Upper lobe of right lung (tissue), 1 donor: Measurements from ENCODE around the gene ZDHHC21. TPM values are rescaled to one million over a fixed set of nuclear protein-coding genes. Genes with fewer than 3 reads are reported as not detected.

Experiments used
- ATAC-seq: fragments of 200-7000 bp; cut with Tn5 transposase; one replicate; pipeline ENCODE4 v1.9.1; 2020; ENCODE audit warnings: mild to moderate bottlenecking, moderate library complexity
- DNase-seq: peaks from one replicate; pipeline ENCODE4 v3.0.0-alpha.2; 2020
- H3K27ac ChIP-seq: fragments of 200-600 bp; one replicate; pipeline ENCODE4 v1.8.0; 2022
- H3K27me3 ChIP-seq: fragments of 200-600 bp; one replicate; pipeline ENCODE4 v1.8.0; 2022; ENCODE audit warnings: mild to moderate bottlenecking
- H3K36me3 ChIP-seq: fragments of 200-600 bp; one replicate; pipeline ENCODE4 v1.8.0; 2022
- H3K4me1 ChIP-seq: fragments of 200-600 bp; one replicate; pipeline ENCODE4 v1.8.0; 2022
- H3K4me3 ChIP-seq: fragments of 200-600 bp; one replicate; pipeline ENCODE4 v1.8.0; 2022; ENCODE audit warnings: mild to moderate bottlenecking
- H3K9me3 ChIP-seq: fragments of 200-600 bp; one replicate; pipeline ENCODE4 v1.8.0; 2022
- CTCF ChIP-seq: fragments of 200-600 bp; IDR thresholded peaks from one replicate; pipeline ENCODE4 v1.8.0; 2022; ENCODE audit warnings: antibody characterized with exemption
- intact Hi-C: fragments of 100-400 bp; cut with DNase I; formaldehyde crosslinking; loops from one replicate; pipeline ENCODE4 v1.11.0; 2022
- total RNA-seq: library from RNA; stranded (reverse); fragmentation: NEBNext Ultra II Directional; extraction: Animal tissue kit (Norgen Biotek cat#: 25700); gene quantifications from one replicate; pipeline ENCODE4 v1.2.1, GENCODE V29; 2021
- donor health status: DM: no; HTN: yes; CAD: no; lungs with severe emphysema.

Gene ZDHHC21
- total RNA-seq, 1 donor from 2014 or later: 20.7 TPM

- peaks cover 17% of the 10 kb centered on the region for H3K36me3 ChIP-seq
- DNase-seq: no peak
- ATAC-seq: no peak
- no peak for TF ChIP-seq CTCF
- no peaks in the 10 kb centered on the region for H3K27me3 ChIP-seq
- intact Hi-C loops: no loop called here
- H3K27ac ChIP-seq: no peak overlapping the region
- no peaks in the 10 kb centered on the region for H3K9me3 ChIP-seq
- no peaks in the 10 kb centered on the region for H3K4me1 ChIP-seq
- H3K4me3 ChIP-seq: no peak overlapping the region
These were observed 31.2 kb downstream of the ZDHHC21 start for GRCh38 chr9:14662060-14662453.

- H3K27ac ChIP-seq: no peak overlapping the region
- intact Hi-C loops: no loop called here
- no peaks in the 10 kb centered on the region for H3K27me3 ChIP-seq
- H3K9me3 ChIP-seq: no peaks in the 10 kb centered on the region
- H3K36me3 ChIP-seq: peaks cover 18% of the 10 kb centered on the region
- no peaks in the 10 kb centered on the region for H3K4me1 ChIP-seq
- ATAC-seq: no peak
- DNase-seq: no peak
- no peak overlapping the region for H3K4me3 ChIP-seq
- peak; percentile 61 for TF ChIP-seq CTCF
These were observed 31.7 kb downstream of the ZDHHC21 start for GRCh38 chr9:14661421-14662059.

- no peak for TF ChIP-seq CTCF
- no peak for ATAC-seq
- H3K27me3 ChIP-seq: no peaks in the 10 kb centered on the region
- no peaks in the 10 kb centered on the region for H3K4me1 ChIP-seq
- peaks cover 18% of the 10 kb centered on the region for H3K36me3 ChIP-seq
- no peak overlapping the region for H3K27ac ChIP-seq
- no peaks in the 10 kb centered on the region for H3K9me3 ChIP-seq
- DNase-seq: no peak
- intact Hi-C loops: no loop called here
- no peak overlapping the region for H3K4me3 ChIP-seq
These were observed 32.5 kb downstream of the ZDHHC21 start for GRCh38 chr9:14660721-14661120.

- DNase-seq (no peak), ATAC-seq (no peak)
- no peak for TF ChIP-seq CTCF
- Histone ChIP-seq H3K36me3 (peaks cover 12% of the 10 kb centered on the region), H3K27me3 (no peaks in the 10 kb centered on the region), H3K9me3 (peaks cover 10% of the 10 kb centered on the region), H3K4me1 (no peaks in the 10 kb centered on the region), H3K4me3 (no peak overlapping the region), H3K27ac (no peak overlapping the region)
- intact Hi-C loops: no loop called here
These were observed 38.3 kb downstream of the ZDHHC21 start for GRCh38 chr9:14654932-14655331.

- Histone ChIP-seq H3K4me3 (no peak overlapping the region), H3K4me1 (no peaks in the 10 kb centered on the region), H3K36me3 (peaks cover 12% of the 10 kb centered on the region), H3K27me3 (no peaks in the 10 kb centered on the region), H3K27ac (no peak overlapping the region), H3K9me3 (peaks cover 10% of the 10 kb centered on the region)
- ATAC-seq (no peak), DNase-seq (no peak)
- intact Hi-C loops: no loop called here
- no peak for TF ChIP-seq CTCF
These were observed 39.7 kb downstream of the ZDHHC21 start for GRCh38 chr9:14653511-14653910.
